HG03432 (cell line): ENCODE results near the gene XRN1.

Experiments
- ATAC-seq: cut with Tn5 transposase; IDR thresholded peaks from one replicate; pipeline ENCODE4 v1.9.1; 2021; ENCODE audit warnings: mild to moderate bottlenecking, moderate library complexity; ENCODE audit not compliant: unreplicated experiment

Gene XRN1

GRCh38 chr3:142275856-142276255 lies 172.0 kb downstream of the XRN1 start:
- no peak for ATAC-seq

- ATAC-seq = no peak
These were observed 172.9 kb downstream of the XRN1 start for GRCh38 chr3:142274908-142275307.

GRCh38 chr3:142273501-142273900 lies 174.3 kb downstream of the XRN1 start:
- ATAC-seq = no peak

GRCh38 chr3:142272200-142272891 lies 175.5 kb downstream of the XRN1 start:
- no peak for ATAC-seq

- ATAC-seq = no peak
These were observed 177.4 kb downstream of the XRN1 start for GRCh38 chr3:142270407-142270806.

GRCh38 chr3:142269767-142270166 lies 178.1 kb downstream of the XRN1 start:
- ATAC-seq = no peak

GRCh38 chr3:142268426-142268825 lies 179.4 kb downstream of the XRN1 start:
- ATAC-seq = no peak

- ATAC-seq = no peak
These were observed 180.6 kb downstream of the XRN1 start for GRCh38 chr3:142267269-142267668.

- no peak for ATAC-seq
These were observed 184.7 kb downstream of the XRN1 start for GRCh38 chr3:142263112-142263511.

- no peak for ATAC-seq
These were observed 188.5 kb downstream of the XRN1 start for GRCh38 chr3:142259359-142259758.

- ATAC-seq = no peak
These were observed 191.0 kb downstream of the XRN1 start for GRCh38 chr3:142256712-142257333.
